ENCODE results near the gene GAREM2.

The GAREM2 gene

DNA sequence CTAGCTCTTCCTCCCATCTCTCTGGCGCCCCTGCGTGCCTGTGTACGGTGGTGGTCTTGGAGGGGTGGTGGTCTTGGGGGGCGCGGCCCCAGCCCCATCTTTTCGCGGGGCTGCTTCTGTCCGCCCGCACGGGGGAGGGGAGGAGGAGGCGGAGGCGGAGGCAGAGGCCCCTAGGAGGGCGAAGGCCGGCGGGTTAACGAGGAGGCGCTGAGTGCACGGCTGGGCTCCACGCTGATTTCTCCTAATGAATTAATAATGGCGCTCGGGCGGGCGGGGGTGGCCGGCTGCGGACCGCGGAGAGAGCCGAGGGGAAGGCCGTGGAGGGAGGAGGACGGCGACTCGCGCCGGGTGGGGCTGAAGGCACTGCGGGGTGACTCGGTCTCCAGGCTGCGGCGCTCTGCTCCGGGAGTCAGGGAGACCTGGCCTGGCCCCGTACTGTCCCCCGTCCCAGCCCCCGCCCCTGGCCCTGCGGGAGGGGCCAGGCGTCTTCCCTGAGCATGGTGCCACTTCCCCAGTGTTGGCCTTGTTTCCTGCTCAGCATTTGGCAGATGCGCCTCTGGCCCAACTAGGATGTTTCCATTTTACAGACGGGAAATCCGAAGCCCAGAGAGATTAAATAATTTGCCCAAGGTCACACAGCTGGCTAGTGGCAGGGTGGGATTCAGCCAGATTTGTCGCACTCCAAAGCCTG, 6.0 kb downstream of the GAREM2 start:
- Histone ChIP-seq H3K4me1 (ENCODE audit: control insufficient read depth, insufficient read depth, low read length) (peaks cover 11% of the 10 kb centered on the region), H3K9ac (ENCODE audit: low read length in 2 of 2) (peak overlapping the region; percentile 29 to 38), H3K4me3 (ENCODE audit: low read length in 2 of 2) (peak overlapping the region; percentile 63 to 67), H3K36me3 (ENCODE audit: control insufficient read depth in 2 of 2, insufficient read depth in 2 of 2, low read length in 2 of 2) (no peaks in the 10 kb centered on the region), H3K9me3 (ENCODE audit: control insufficient read depth in 2 of 2, low read length in 2 of 2) (no peaks in the 10 kb centered on the region), H3K27ac (ENCODE audit: low read length) (no peak overlapping the region), H3K27me3 (ENCODE audit: control insufficient read depth in 1 of 2, insufficient read depth in 2 of 2, low read length in 2 of 2) (peaks cover 18 to 19% of the 10 kb centered on the region in 2 donors)

DNA sequence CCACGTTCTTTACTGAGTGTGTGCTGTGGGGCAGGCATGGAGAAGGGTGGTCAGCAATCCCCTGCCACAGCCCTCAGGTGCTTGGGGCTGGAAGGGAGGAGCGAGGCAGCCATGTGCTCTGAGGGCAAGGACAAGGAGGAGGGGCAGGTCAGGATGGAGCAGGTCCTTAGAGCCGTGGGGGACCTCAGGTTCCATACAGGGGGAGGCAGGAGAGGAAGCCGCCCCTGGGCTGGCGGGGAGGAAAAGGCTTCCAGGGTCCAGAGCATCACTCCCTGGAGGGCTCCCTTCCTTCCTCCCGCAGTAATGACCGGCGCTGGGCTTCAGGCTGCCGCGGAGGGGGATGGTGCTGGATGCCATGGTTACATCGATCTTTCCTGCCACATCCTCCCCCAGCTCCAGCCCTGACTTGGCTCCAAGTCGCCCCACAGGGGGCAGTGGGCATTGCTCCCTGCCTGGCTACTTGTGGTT, 6.6 kb downstream of the GAREM2 start:
- H3K4me3 ChIP-seq (ENCODE audit: low read length in 2 of 2), result peak overlapping the region; percentile 63 to 67
- H3K27me3 ChIP-seq (ENCODE audit: control insufficient read depth in 1 of 2, insufficient read depth in 2 of 2, low read length in 2 of 2), result peaks cover 12 to 13% of the 10 kb centered on the region in 2 donors
- no peaks in the 10 kb centered on the region for H3K9me3 ChIP-seq (ENCODE audit: control insufficient read depth in 2 of 2, low read length in 2 of 2)
- no peak overlapping the region for H3K27ac ChIP-seq (ENCODE audit: low read length)
- peak overlapping the region; percentile 29 to 38 for H3K9ac ChIP-seq (ENCODE audit: low read length in 2 of 2)
- no peaks in the 10 kb centered on the region for H3K36me3 ChIP-seq (ENCODE audit: control insufficient read depth in 2 of 2, insufficient read depth in 2 of 2, low read length in 2 of 2)
- H3K4me1 ChIP-seq (ENCODE audit: control insufficient read depth, insufficient read depth, low read length), result peaks cover 15% of the 10 kb centered on the region

DNA sequence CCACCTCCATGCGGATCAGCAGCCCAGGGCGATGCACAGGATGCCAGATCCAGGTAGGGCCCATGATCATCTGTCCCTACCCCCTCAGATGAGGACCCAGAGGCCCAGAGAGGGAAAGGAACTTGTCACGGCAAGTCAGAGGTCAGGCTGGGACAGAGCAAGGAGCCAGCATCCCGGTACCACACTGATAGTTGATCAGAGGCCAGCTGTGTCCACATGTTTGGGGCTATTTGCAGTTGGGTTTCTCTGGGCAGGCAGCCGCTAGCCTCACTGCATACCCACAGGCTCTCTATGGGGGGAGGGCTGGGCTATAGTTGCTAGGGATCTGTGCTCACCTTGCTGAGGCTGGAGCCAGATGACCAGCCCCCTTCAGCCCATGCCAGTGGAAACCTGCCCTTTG, 9.6 kb downstream of the GAREM2 start:
- Histone ChIP-seq H3K9ac (ENCODE audit: low read length in 2 of 2) (no peak overlapping the region), H3K9me3 (ENCODE audit: control insufficient read depth in 2 of 2, low read length in 2 of 2) (no peaks in the 10 kb centered on the region), H3K27ac (ENCODE audit: low read length) (no peak overlapping the region), H3K27me3 (ENCODE audit: control insufficient read depth in 1 of 2, insufficient read depth in 2 of 2, low read length in 2 of 2) (peaks cover 2 to 5% of the 10 kb centered on the region in 2 donors), H3K4me3 (ENCODE audit: low read length in 2 of 2) (no peak overlapping the region), H3K36me3 (ENCODE audit: control insufficient read depth in 2 of 2, insufficient read depth in 2 of 2, low read length in 2 of 2) (no peaks in the 10 kb centered on the region), H3K4me1 (ENCODE audit: control insufficient read depth, insufficient read depth, low read length) (peaks cover 28% of the 10 kb centered on the region)

DNA sequence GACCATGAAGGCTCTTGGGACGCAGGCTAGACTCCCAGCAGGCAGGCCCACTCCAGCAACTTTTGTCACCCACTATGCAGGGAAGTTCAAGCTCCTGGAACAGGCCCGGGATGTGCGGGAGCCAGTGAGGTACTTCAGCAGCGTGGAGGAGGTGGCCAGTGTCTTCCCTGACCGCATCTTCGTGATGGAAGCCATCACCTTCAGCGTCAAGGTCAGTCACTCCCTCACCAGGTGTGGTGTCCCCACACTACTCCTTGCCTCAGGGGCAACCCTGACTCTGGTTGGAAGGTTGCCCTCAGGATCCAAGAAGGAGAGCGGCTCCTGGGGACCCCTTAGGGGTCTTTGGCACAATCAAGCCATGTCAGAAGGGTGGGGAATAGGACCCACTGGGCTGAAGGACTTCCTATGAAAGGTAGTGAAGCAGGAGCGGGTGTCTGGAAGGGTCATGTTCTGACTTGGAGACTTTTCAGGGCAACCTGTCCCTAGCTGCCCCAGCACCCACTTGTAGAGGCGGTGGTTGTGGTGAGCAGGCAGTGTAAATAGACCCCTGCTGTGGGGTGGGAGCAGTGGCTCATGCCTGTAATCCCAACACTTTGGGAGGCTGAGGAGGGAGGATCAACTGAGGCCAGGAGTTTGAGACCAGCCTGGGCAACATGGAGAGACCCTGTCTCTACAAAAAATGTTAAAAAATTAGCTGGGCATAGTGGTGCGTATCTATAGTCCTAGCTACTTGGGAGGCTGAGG, 10.2 kb downstream of the GAREM2 start:
- H3K4me3 ChIP-seq (ENCODE audit: low read length in 2 of 2), result no peak overlapping the region
- H3K27me3 ChIP-seq (ENCODE audit: control insufficient read depth in 1 of 2, insufficient read depth in 2 of 2, low read length in 2 of 2), result peaks cover 2 to 5% of the 10 kb centered on the region in 2 donors
- H3K9me3 ChIP-seq (ENCODE audit: control insufficient read depth in 2 of 2, low read length in 2 of 2), result no peaks in the 10 kb centered on the region
- H3K4me1 ChIP-seq (ENCODE audit: control insufficient read depth, insufficient read depth, low read length), result peaks cover 28% of the 10 kb centered on the region
- H3K27ac ChIP-seq (ENCODE audit: low read length), result no peak overlapping the region
- H3K9ac ChIP-seq (ENCODE audit: low read length in 2 of 2), result no peak overlapping the region
- H3K36me3 ChIP-seq (ENCODE audit: control insufficient read depth in 2 of 2, insufficient read depth in 2 of 2, low read length in 2 of 2), result peaks cover 0 to 2% of the 10 kb centered on the region in 2 donors

DNA sequence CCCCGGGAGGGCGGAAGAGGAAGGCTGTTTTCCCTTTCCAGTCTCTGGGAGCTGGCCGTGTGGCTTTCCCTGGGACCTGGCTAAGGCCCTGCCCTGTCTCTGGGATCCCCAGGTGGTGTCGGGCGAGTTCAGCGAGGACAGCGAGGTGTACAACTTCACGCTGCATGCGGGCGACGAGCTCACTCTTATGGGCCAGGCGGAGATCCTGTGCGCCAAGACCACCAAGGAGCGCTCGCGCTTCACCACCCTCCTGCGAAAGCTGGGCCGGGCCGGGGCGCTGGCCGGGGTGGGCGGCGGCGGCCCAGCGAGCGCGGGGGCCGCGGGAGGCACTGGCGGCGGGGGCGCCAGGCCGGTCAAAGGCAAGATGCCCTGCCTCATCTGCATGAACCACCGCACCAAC, 11.2 kb downstream of the GAREM2 start:
- Histone ChIP-seq H3K4me1 (ENCODE audit: control insufficient read depth, insufficient read depth, low read length) (peaks cover 24% of the 10 kb centered on the region), H3K9ac (ENCODE audit: low read length in 2 of 2) (peak overlapping the region in 1 of 2 donors; percentile 55), H3K27me3 (ENCODE audit: control insufficient read depth in 1 of 2, insufficient read depth in 2 of 2, low read length in 2 of 2) (peaks cover 2 to 5% of the 10 kb centered on the region in 2 donors), H3K4me3 (ENCODE audit: low read length in 2 of 2) (peak overlapping the region; percentile 67 to 76), H3K36me3 (ENCODE audit: control insufficient read depth in 2 of 2, insufficient read depth in 2 of 2, low read length in 2 of 2) (peaks cover 0 to 10% of the 10 kb centered on the region in 2 donors), H3K27ac (ENCODE audit: low read length) (no peak overlapping the region), H3K9me3 (ENCODE audit: control insufficient read depth in 2 of 2, low read length in 2 of 2) (no peaks in the 10 kb centered on the region)

DNA sequence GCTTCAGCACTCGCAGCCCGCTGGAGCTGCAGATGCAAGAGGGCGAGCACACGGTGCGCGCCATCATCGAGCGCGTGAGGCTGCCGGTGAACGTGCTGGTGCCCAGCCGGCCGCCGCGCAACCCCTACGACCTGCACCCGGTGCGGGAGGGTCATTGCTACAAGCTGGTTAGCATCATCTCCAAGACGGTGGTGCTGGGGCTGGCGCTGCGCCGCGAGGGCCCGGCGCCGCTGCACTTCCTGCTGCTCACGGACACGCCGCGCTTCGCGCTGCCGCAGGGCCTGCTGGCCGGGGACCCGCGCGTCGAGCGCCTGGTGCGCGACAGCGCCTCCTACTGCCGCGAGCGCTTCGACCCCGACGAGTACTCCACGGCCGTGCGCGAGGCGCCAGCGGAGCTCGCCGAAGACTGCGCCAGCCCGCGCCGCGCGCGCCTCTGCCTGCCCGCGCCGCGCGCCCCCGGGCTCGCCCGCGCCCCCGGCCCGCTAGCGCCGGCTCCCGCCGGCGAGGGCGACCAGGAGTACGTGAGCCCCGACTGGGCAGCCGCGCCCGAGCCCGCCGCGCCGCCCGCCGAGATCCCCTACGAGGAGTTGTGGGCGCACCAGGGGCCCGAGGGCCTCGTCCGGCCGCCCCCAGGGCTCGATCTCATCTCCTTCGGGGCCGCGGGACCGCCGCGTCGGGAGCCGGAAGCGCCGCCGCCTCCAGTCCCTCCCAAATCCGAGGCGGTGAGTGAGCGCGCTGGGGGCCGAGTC, 11.8 kb downstream of the GAREM2 start:
- Histone ChIP-seq H3K27me3 (ENCODE audit: control insufficient read depth in 1 of 2, insufficient read depth in 2 of 2, low read length in 2 of 2) (no peaks in the 10 kb centered on the region), H3K4me3 (ENCODE audit: low read length in 2 of 2) (peak overlapping the region; percentile 67 to 76), H3K4me1 (ENCODE audit: control insufficient read depth, insufficient read depth, low read length) (peaks cover 23% of the 10 kb centered on the region), H3K36me3 (ENCODE audit: control insufficient read depth in 2 of 2, insufficient read depth in 2 of 2, low read length in 2 of 2) (peaks cover 0 to 10% of the 10 kb centered on the region in 2 donors), H3K9me3 (ENCODE audit: control insufficient read depth in 2 of 2, low read length in 2 of 2) (no peaks in the 10 kb centered on the region), H3K27ac (ENCODE audit: low read length) (peak overlapping the region; percentile 66), H3K9ac (ENCODE audit: low read length in 2 of 2) (peak overlapping the region; percentile 76 to 83)

DNA sequence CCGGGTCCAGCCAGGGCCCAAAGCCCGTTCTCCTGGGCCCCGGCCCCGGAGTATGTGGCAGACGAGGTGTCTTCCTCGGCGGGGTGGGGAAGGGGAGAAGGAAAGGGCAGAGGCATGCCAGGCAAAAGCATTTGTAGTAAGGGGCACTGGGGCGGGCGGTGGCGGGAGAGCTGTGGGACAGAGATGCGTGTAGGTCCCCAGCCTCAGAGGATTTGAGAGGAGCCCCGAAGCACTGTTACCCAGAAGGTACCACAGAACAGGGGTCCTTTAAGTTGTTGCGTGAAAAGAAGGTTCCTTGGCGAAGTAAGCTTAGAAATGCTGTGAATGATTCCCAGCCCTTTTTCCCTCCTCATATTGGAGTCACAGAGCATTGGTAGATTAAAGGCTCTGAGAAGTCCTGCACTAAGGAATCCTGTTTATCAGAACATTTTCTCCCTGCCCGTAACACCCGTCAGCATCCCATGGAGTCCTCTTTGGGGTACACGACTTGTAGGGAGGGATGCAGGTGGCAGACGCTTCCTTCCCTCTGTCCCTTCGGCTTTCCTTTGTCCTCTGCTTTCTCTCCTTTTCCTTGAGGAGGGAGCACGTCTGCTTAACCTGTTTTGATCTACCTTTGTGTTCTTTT, 12.5 kb downstream of the GAREM2 start:
- H3K27me3 ChIP-seq (ENCODE audit: control insufficient read depth in 1 of 2, insufficient read depth in 2 of 2, low read length in 2 of 2), result no peaks in the 10 kb centered on the region
- H3K27ac ChIP-seq (ENCODE audit: low read length), result peak overlapping the region; percentile 66
- no peaks in the 10 kb centered on the region for H3K9me3 ChIP-seq (ENCODE audit: control insufficient read depth in 2 of 2, low read length in 2 of 2)
- peaks cover 1 to 12% of the 10 kb centered on the region in 2 donors for H3K36me3 ChIP-seq (ENCODE audit: control insufficient read depth in 2 of 2, insufficient read depth in 2 of 2, low read length in 2 of 2)
- peak overlapping the region; percentile 63 to 76 for H3K4me3 ChIP-seq (ENCODE audit: low read length in 2 of 2)
- H3K4me1 ChIP-seq (ENCODE audit: control insufficient read depth, insufficient read depth, low read length), result peaks cover 26% of the 10 kb centered on the region
- H3K9ac ChIP-seq (ENCODE audit: low read length in 2 of 2), result peak overlapping the region; percentile 76 to 83

DNA sequence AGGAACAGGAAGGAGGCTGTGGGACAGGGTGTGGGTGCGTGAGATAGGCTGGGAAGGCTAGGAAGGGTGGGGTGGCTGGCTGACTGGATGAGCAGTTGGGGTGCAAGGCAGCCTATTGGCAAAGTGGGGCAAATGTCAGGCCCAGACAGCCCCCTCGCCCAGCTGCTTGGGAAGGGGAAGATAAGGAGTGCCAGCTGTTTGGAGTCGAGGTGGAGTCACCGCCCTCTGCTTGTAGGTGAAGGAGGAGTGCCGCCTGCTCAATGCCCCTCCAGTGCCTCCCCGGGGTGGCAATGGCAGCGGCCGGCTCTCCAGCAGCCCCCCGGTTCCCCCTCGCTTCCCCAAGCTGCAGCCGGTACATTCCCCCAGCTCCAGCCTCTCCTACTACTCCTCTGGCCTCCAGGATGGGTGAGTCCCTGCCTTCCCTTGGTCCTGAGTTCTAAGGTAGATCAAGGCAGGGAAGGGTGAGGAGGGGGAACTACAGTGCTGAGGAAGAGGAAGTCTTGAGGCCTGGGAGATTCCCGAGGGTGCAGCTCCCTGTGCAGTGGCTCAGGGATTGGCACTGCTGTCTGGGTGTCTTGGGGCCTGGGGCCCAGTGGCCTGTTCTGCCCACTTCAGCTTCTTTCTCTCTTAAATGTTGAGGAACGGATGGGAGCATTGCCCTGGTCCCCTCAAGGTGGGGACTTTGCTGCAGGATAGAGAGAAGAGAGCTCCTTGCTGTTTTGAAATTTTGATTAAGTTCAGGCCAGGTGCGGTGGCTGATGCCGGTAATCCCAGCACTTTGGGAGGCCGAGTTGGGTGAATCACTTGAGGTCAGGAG, 13.3 kb downstream of the GAREM2 start:
- peak overlapping the region; percentile 63 to 76 for H3K4me3 ChIP-seq (ENCODE audit: low read length in 2 of 2)
- H3K36me3 ChIP-seq (ENCODE audit: control insufficient read depth in 2 of 2, insufficient read depth in 2 of 2, low read length in 2 of 2), result peaks cover 8 to 16% of the 10 kb centered on the region in 2 donors
- H3K4me1 ChIP-seq (ENCODE audit: control insufficient read depth, insufficient read depth, low read length), result peaks cover 26% of the 10 kb centered on the region
- peak overlapping the region; percentile 66 for H3K27ac ChIP-seq (ENCODE audit: low read length)
- no peaks in the 10 kb centered on the region for H3K9me3 ChIP-seq (ENCODE audit: control insufficient read depth in 2 of 2, low read length in 2 of 2)
- H3K9ac ChIP-seq (ENCODE audit: low read length in 2 of 2), result peak overlapping the region; percentile 76 to 83
- no peaks in the 10 kb centered on the region for H3K27me3 ChIP-seq (ENCODE audit: control insufficient read depth in 1 of 2, insufficient read depth in 2 of 2, low read length in 2 of 2)

DNA sequence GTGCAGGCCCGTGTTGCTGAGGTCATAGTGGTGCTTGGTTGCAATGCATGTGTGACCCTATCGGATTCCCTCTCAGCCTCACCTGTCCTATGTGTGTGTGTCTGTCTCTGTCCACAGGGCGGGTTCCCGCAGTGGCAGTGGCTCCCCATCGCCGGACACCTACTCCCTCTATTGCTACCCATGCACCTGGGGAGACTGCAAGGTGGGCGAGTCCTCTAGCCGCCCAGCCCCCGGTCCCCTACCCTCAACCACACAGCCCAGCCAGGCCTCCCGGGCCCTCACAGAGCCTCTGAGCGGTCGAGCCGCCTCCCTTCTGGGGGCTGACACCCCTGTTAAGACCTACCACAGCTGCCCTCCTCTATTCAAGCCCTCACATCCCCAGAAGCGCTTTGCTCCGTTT, 14.2 kb downstream of the GAREM2 start:
- Histone ChIP-seq H3K4me3 (ENCODE audit: low read length in 2 of 2) (no peak overlapping the region), H3K9ac (ENCODE audit: low read length in 2 of 2) (no peak overlapping the region), H3K9me3 (ENCODE audit: control insufficient read depth in 2 of 2, low read length in 2 of 2) (no peaks in the 10 kb centered on the region), H3K27ac (ENCODE audit: low read length) (no peak overlapping the region), H3K27me3 (ENCODE audit: control insufficient read depth in 1 of 2, insufficient read depth in 2 of 2, low read length in 2 of 2) (no peaks in the 10 kb centered on the region), H3K4me1 (ENCODE audit: control insufficient read depth, insufficient read depth, low read length) (peaks cover 26% of the 10 kb centered on the region), H3K36me3 (ENCODE audit: control insufficient read depth in 2 of 2, insufficient read depth in 2 of 2, low read length in 2 of 2) (peaks cover 8 to 24% of the 10 kb centered on the region in 2 donors)
